DOHH2 (cell line): ENCODE results near the gene CTNS.

Experiments
- CTCF ChIP-seq: fragments of 200-600 bp; sonication (generic); IDR thresholded peaks from one replicate; pipeline ENCODE4 v1.5.1; 2014; ENCODE audit warnings: antibody characterized with exemption, mild to moderate bottlenecking, low read depth, low read length; ENCODE audit not compliant: poor library complexity, severe bottlenecking
- EZH2phosphoT487 ChIP-seq: fragments of 200-600 bp; sonication (generic); IDR thresholded peaks from 2 replicates; pipeline ENCODE4 v1.6.1; 2017; ENCODE audit warnings: borderline replicate concordance, mild to moderate bottlenecking, antibody characterized with exemption, low read length, moderate library complexity, mixed read lengths

GRCh38 chr17:3635474-3636153, 946 bp upstream of the CTNS start:
- TF ChIP-seq EZH2phosphoT487 (no peak), CTCF (no peak)
